GM10266 (cell line): Measurements from ENCODE around the gene FAM13A.

Experiments used
- DNase-seq: peaks from one replicate; pipeline ENCODE4 v3.0.0; 2012; ENCODE audit errors: extremely low spot score
- CTCF ChIP-seq: IDR thresholded peaks from 2 replicates; pipeline ENCODE4 v1.5.1; 2012; ENCODE audit warnings: mild to moderate bottlenecking, low read depth; ENCODE audit not compliant: control insufficient read depth, insufficient read depth; ENCODE audit errors: missing control alignments

Gene FAM13A

GRCh38 chr4:88878642-88879041 lies 178.3 kb downstream of the FAM13A start:
- no peak for DNase-seq
- TF ChIP-seq CTCF: no peak

GRCh38 chr4:88870428-88870827 lies 186.6 kb downstream of the FAM13A start:
- TF ChIP-seq CTCF: no peak
- DNase-seq: no peak

GRCh38 chr4:88868510-88868909 lies 188.5 kb downstream of the FAM13A start:
- no peak for TF ChIP-seq CTCF
- DNase-seq: no peak

GRCh38 chr4:88866862-88867550 lies 190.0 kb downstream of the FAM13A start:
- no peak for DNase-seq
- no peak for TF ChIP-seq CTCF

GRCh38 chr4:88865466-88865865 lies 191.5 kb downstream of the FAM13A start:
- TF ChIP-seq CTCF: no peak
- no peak for DNase-seq

- DNase-seq: no peak
- no peak for TF ChIP-seq CTCF
Observed at GRCh38 chr4:88865046-88865445, 191.9 kb downstream of the FAM13A start.

- no peak for TF ChIP-seq CTCF
- DNase-seq: no peak
Observed at GRCh38 chr4:88860586-88860985, 196.4 kb downstream of the FAM13A start.
